Right lobe of liver (tissue), 6 donors: ENCODE data around the gene WHRN. TPM values are rescaled to one million over a fixed set of nuclear protein-coding genes. Genes with fewer than 3 reads are reported as not detected.

Source experiments
- ATAC-seq, 4 donors: fragments of 200-7000 bp; cut with Tn5 transposase; one replicate each; pipeline ENCODE4 v1.9.1; 2020; ENCODE audit warnings: mild to moderate bottlenecking in 4 of 4, moderate library complexity in 4 of 4
- DNase-seq, 3 donors: peaks; one replicate each; pipeline ENCODE4 v3.0.0-alpha.2; 2020
- H3K27ac ChIP-seq, 3 donors: fragments of 200-600 bp; one replicate each; pipeline ENCODE4 v1.8.0; 2022
- H3K27me3 ChIP-seq, 2 donors: fragments of 200-600 bp; one replicate each; pipeline ENCODE4 v1.8.0; 2022
- H3K36me3 ChIP-seq, 4 donors: fragments of 200-600 bp; sonication (generic) in 1 of 4; one replicate each; pipeline versions ENCODE4 v1.5.1 to v1.8.0; 2017 to 2022; ENCODE audit warnings: control low read depth in 1 of 4
- H3K4me1 ChIP-seq, 4 donors: fragments of 200-600 bp; sonication (generic) in 1 of 4; one replicate each; pipeline versions ENCODE4 v1.5.1 to v1.8.0; 2017 to 2022; ENCODE audit warnings: control low read depth in 1 of 4
- H3K4me3 ChIP-seq, 3 donors: fragments of 200-600 bp; one replicate each; pipeline ENCODE4 v1.8.0; 2022
- H3K9me3 ChIP-seq, 4 donors: fragments of 200-600 bp; sonication (generic) in 1 of 4; one replicate each; pipeline versions ENCODE4 v1.5.1 to v1.8.0; 2017 to 2022; ENCODE audit warnings: control low read depth in 1 of 4
- POLR2A ChIP-seq: fragments of 450-650 bp; IDR thresholded peaks from one replicate; pipeline ENCODE4 v1.6.1; 2017; ENCODE audit warnings: antibody characterized with exemption, mild to moderate bottlenecking
- WGBS: methylation state at CpG from one replicate; pipeline ENCODE4 v1.1.6; 2018; ENCODE audit warnings: low coverage, low lambda C conversion rate; ENCODE audit not compliant: insufficient coverage; ENCODE audit errors: missing lambda C conversion rate; 5-methylcytosine and 5-hydroxymethylcytosine counted together
- intact Hi-C, 2 donors: fragments of 100-400 bp; cut with DNase I; formaldehyde crosslinking; loops; one replicate each; pipeline versions ENCODE4 v1.11.2 to v1.14.1; 2022
- total RNA-seq, 6 experiments: library from RNA; depleted of rRNA in 2 of 6; stranded (reverse); fragments of >200 nt in 2 of 6; fragmentation: NEBNext Ultra II Directional in 3 of 6; extraction: Animal tissue kit (Norgen Biotek cat#: 25700) in 3 of 6; gene quantifications; one replicate each; pipeline versions ENCODE4 v1.1.0 to v1.2.4, GENCODE V29; 2016 to 2023
- TF ChIP-seq, protein P1 (sequence below), 4 donors: fragments of 200-600 bp in 3 of 4; fragments of 450-650 bp in 1 of 4; IDR thresholded peaks; one replicate each; pipeline versions ENCODE4 v1.5.1 to v1.8.0; 2016 to 2022; ENCODE audit warnings: antibody characterized with exemption in 4 of 4, mild to moderate bottlenecking in 2 of 4
- donor health status: DM: no; HTN: yes; CAD: no.
- donor health status: DM: no; HTN: no; CAD: no.
- donor health status: DM: no; HTN: no; CAD: no.
- donor health status: DM: no; HTN: yes; CAD: no.
- donor health status: DM: no; HTN: yes; CAD: no.

WHRN gene
- total RNA-seq, 6 experiments from 2014 or later, result 2.1 to 3.7 (median 2.7) TPM

GRCh38 chr9:114396558-114397218 is 108.6 kb downstream of the WHRN start:
- H3K27me3 ChIP-seq, result no peaks in the 10 kb centered on the region
- intact Hi-C loops, result no loop called here

DNA sequence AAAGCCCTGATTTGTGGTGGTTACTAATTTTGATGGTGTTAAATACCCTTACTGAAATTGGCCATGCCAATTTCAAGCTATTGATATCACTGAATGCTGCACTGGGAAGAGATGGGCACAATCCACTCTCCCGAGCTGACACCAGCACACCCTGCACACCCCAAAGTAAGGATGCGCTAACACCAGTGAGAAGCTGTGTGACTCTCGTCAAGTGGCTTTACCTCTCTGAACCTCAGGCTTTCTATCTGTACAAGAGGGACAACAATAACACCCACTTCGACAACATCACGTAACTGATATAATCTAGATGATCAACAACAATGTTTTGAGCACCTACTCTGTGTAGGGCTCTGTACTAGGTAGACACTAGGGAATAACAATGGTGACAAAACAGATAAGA is 109.5 kb downstream of the WHRN start:
- no peak for ATAC-seq
- H3K4me1 ChIP-seq, result peaks cover 0 to 55% (median 18%) of the 10 kb centered on the region in 4 donors
- no peaks in the 10 kb centered on the region for H3K9me3 ChIP-seq
- H3K36me3 ChIP-seq, result no peaks in the 10 kb centered on the region
- no peak for DNase-seq
- intact Hi-C loops, result no loop called here
- H3K27me3 ChIP-seq, result no peaks in the 10 kb centered on the region
- WGBS, result 88% methylated on average over 4 of the region's 5 CpGs
- no peak overlapping the region for H3K27ac ChIP-seq
- no peak overlapping the region for H3K4me3 ChIP-seq
- TF ChIP-seq, protein P1, sequence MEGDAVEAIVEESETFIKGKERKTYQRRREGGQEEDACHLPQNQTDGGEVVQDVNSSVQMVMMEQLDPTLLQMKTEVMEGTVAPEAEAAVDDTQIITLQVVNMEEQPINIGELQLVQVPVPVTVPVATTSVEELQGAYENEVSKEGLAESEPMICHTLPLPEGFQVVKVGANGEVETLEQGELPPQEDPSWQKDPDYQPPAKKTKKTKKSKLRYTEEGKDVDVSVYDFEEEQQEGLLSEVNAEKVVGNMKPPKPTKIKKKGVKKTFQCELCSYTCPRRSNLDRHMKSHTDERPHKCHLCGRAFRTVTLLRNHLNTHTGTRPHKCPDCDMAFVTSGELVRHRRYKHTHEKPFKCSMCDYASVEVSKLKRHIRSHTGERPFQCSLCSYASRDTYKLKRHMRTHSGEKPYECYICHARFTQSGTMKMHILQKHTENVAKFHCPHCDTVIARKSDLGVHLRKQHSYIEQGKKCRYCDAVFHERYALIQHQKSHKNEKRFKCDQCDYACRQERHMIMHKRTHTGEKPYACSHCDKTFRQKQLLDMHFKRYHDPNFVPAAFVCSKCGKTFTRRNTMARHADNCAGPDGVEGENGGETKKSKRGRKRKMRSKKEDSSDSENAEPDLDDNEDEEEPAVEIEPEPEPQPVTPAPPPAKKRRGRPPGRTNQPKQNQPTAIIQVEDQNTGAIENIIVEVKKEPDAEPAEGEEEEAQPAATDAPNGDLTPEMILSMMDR (IDR thresholded peaks at IDR 0.05), result no peak

More at GRCh38 chr9:114396558-114397218, 108.6 kb downstream of the WHRN start:
- Histone ChIP-seq H3K9me3 (no peaks in the 10 kb centered on the region), H3K36me3 (no peaks in the 10 kb centered on the region), H3K27ac (peak overlapping the region in 1 of 3 donors; percentile 81), H3K4me3 (no peak overlapping the region), H3K4me1 (peaks cover 0 to 55% (median 18%) of the 10 kb centered on the region in 4 donors)
- no peak for DNase-seq
- ATAC-seq, result no peak
- 54% methylated on average over 11 of the region's 16 CpGs for WGBS
- TF ChIP-seq, protein P1 (IDR thresholded peaks at IDR 0.05), result no peak
- no peak for TF ChIP-seq POLR2A

DNA sequence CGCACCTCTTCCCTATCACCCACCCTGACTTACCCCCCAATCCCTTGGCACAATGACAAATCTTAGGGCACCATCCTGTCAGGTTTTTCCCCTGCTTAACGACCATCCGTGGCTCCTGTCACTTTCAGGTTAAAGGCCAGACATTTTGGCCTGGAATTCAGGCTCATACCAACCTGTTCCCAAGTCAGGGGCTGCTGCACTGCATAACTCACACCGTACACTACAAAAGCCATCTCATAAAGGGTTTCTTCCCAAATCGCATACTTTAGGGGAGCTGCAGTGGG is 110.0 kb downstream of the WHRN start:
- intact Hi-C loops, result no loop called here
- no peaks in the 10 kb centered on the region for H3K27me3 ChIP-seq
- H3K27ac ChIP-seq, result peak overlapping the region in 1 of 3 donors; percentile 3
- no peaks in the 10 kb centered on the region for H3K9me3 ChIP-seq
- DNase-seq, result no peak
- 10% methylated on average over 5 of the region's 5 CpGs for WGBS
- no peak for ATAC-seq
- no peak overlapping the region for H3K4me3 ChIP-seq
- TF ChIP-seq, protein P1 (IDR thresholded peaks at IDR 0.05), result no peak
- TF ChIP-seq POLR2A, result no peak
- peaks cover 0 to 55% (median 18%) of the 10 kb centered on the region in 4 donors for H3K4me1 ChIP-seq
- no peaks in the 10 kb centered on the region for H3K36me3 ChIP-seq

DNA sequence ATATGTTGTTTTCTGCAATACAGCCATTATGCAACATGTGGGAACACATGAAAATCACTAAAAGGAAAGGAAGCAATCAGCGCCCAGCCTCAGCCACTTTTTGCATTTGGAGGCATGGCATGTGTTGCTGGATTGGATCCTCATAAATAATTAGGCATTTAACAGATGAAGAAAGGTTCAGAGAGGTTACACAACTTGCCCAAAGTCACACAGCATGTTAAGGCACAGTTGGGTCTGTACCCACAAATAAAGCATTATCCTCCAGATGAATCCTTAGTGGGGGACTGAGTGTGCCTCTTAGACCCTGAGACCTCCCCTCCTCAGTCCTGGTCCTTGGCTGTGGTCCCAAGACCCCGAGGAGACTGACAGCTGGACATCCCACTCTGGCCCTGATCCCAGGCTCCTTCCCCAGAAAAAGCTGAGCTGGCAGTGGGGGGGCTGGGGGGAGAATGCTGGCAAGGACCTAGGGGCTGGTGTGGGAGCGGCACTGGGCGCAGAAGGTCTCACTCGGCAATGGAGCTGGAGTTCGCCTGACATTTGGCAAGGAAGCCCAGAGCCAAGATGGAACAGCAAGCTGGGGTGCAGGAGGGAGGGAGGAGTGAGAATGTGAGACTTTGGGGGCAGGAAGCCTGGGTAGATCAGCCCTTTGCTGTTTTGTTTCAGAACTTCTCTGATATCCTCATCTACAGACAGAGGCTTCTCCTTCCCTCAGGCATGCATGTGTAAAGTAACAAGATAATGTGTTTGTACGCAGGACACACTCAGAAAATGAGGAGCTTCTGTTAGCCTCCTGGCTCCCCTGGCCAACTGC is 110.5 kb downstream of the WHRN start:
- Histone ChIP-seq H3K4me1 (peaks cover 0 to 55% (median 18%) of the 10 kb centered on the region in 4 donors), H3K27ac (peak overlapping the region in 1 of 3 donors; percentile 3), H3K4me3 (no peak overlapping the region), H3K36me3 (no peaks in the 10 kb centered on the region), H3K27me3 (no peaks in the 10 kb centered on the region), H3K9me3 (no peaks in the 10 kb centered on the region)
- intact Hi-C loops, result no loop called here
- no peak for DNase-seq
- no peak for TF ChIP-seq POLR2A
- WGBS, result 16% methylated on average over 6 of the region's 7 CpGs
- no peak for ATAC-seq

DNA sequence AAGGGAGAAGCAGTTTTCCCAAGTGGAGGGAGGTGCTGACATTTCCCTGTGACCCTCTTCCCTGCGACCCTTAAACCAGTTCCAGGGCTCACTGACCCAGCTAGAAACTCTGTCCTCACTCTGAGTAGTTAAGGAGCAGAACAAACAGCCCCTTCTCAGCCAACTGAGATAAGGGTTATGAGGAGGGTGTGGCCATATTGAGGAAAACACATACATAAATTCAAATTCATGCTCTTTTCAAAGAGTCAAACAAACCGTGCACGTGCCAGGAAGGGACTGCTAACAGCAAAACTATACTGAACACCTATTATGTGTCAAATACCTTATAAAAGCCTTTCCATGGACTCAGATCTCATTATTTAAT is 112.5 kb downstream of the WHRN start:
- TF ChIP-seq, protein P1 (IDR thresholded peaks at IDR 0.05), result no peak
- TF ChIP-seq POLR2A, result no peak
- peaks cover 0 to 64% (median 18%) of the 10 kb centered on the region in 4 donors for H3K4me1 ChIP-seq
- 5% methylated on average over 2 of the region's 3 CpGs for WGBS
- DNase-seq, result no peak
- H3K27me3 ChIP-seq, result no peaks in the 10 kb centered on the region
- intact Hi-C loops, result no loop called here
- H3K4me3 ChIP-seq, result no peak overlapping the region
- H3K36me3 ChIP-seq, result no peaks in the 10 kb centered on the region
- peak overlapping the region; percentile 6 to 42 (median 12) for H3K27ac ChIP-seq
- peak; percentile 35 to 59 (median 42) for ATAC-seq
- H3K9me3 ChIP-seq, result no peaks in the 10 kb centered on the region
